Gastrocnemius medialis (tissue), 4 donors: ENCODE measurements around the gene LEFTY2.

Experiments used
- CTCF ChIP-seq, 5 experiments: fragments of 450-650 bp in 3 of 5; fragments of 200-600 bp in 2 of 5; sonication (generic) in 2 of 5; IDR thresholded peaks in 4 of 5; conservative IDR thresholded peaks in 1 of 5; 1 replicate in 4 of 5; 2 replicates in 1 of 5; pipeline ENCODE4 v1.5.1; 2016 to 2019; ENCODE audit warnings: antibody characterized with exemption in 5 of 5, mild to moderate bottlenecking in 3 of 5, moderate library complexity in 3 of 5
- POLR2A ChIP-seq, 2 donors: fragments of 450-650 bp; IDR thresholded peaks; one replicate each; pipeline ENCODE4 v1.6.1; 2017; ENCODE audit warnings: antibody characterized with exemption in 2 of 2, mild to moderate bottlenecking in 2 of 2, moderate library complexity in 2 of 2

DNA sequence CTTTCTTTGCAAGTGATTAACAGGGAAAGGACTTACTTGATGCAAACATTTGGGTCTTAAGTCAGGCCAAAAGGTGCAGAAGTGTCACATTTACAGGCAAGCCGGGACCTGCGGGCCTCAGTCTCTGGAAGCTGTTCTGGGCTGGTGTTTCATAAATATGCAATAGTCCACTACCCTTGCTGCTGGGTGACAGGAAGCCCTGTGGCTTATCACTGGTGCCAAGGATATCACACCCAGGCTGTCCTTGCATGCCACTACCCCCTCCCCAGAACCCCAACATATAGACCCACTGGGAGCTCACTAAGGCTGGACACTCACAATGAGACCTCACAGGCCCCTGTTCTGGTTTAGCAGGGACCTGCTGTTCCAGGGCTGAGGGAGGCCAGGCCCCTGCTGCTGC lies 3.4 kb upstream of the LEFTY2 start:
- TF ChIP-seq CTCF (IDR thresholded peaks at IDR 0.05 in 4 of 5, conservative IDR thresholded peaks at IDR 0.05 in 1 of 5) (no peak), POLR2A (IDR thresholded peaks at IDR 0.05) (no peak)
